Keratinocyte (primary cell): ENCODE data around the gene STXBP1. TPM values are rescaled to one million over a fixed set of nuclear protein-coding genes. Genes with fewer than 3 reads are reported as not detected.

ENCODE experiments used
- DNase-seq: peaks from one replicate; pipeline ENCODE4 v3.0.0-alpha.2; 2011; ENCODE audit warnings: low read depth, missing footprints, low spot score
- FAIRE-seq: peaks from 2 replicates; lab custom pipeline; 2011; peaks lifted over from hg19 to GRCh38; lab: Jason Lieb, UNC
- H2AFZ ChIP-seq: 2 replicates; pipeline ENCODE4 v1.6.0; 2012; ENCODE audit warnings: low read length, control low read depth, inconsistent platforms; ENCODE audit not compliant: control insufficient read depth
- H3K27ac ChIP-seq: 2 replicates; pipeline ENCODE4 v1.5.1; 2011; ENCODE audit warnings: low read length; ENCODE audit not compliant: control insufficient read depth, insufficient read depth
- H3K27me3 ChIP-seq: 3 replicates; pipeline ENCODE4 v1.6.0; 2011; ENCODE audit warnings: low read length; ENCODE audit not compliant: control insufficient read depth, insufficient read depth; ENCODE audit errors: extremely low read depth
- H3K36me3 ChIP-seq, 2 experiments: 2 replicates in 1 of 2; 3 replicates in 1 of 2; pipeline ENCODE4 v1.5.1; 2011; ENCODE audit warnings: low read length in 2 of 2, mild to moderate bottlenecking in 1 of 2; ENCODE audit not compliant: control insufficient read depth in 2 of 2, insufficient read depth in 2 of 2; ENCODE audit errors: extremely low read depth in 1 of 2
- H3K4me1 ChIP-seq: 3 replicates; pipeline ENCODE4 v1.5.1; 2011; ENCODE audit warnings: low read length; ENCODE audit not compliant: control insufficient read depth, insufficient read depth; ENCODE audit errors: extremely low read depth
- H3K4me2 ChIP-seq: 3 replicates; pipeline ENCODE4 v1.6.0; 2011; ENCODE audit warnings: low read depth, low read length; ENCODE audit not compliant: control insufficient read depth, insufficient read depth; ENCODE audit errors: extremely low read depth
- H3K4me3 ChIP-seq, 3 experiments: fragments of 200-600 bp in 1 of 3; sonication (generic) in 1 of 3; 2 replicates in 2 of 3; 3 replicates in 1 of 3; pipeline ENCODE4 v1.5.1; 2011 to 2016; ENCODE audit warnings: low read length in 3 of 3, mild to moderate bottlenecking in 3 of 3, control low read depth in 2 of 3, inconsistent platforms in 1 of 3, low read depth in 1 of 3, mixed read lengths in 1 of 3, mixed run types in 1 of 3, moderate library complexity in 1 of 3; ENCODE audit not compliant: control insufficient read depth in 2 of 3, insufficient read depth in 2 of 3; ENCODE audit errors: extremely low read depth in 1 of 3
- H3K79me2 ChIP-seq: 2 replicates; pipeline ENCODE4 v1.6.0; 2012; ENCODE audit warnings: low read length; ENCODE audit not compliant: control insufficient read depth, insufficient read depth
- H3K9ac ChIP-seq: 3 replicates; pipeline ENCODE4 v1.6.0; 2011; ENCODE audit warnings: low read length; ENCODE audit not compliant: control insufficient read depth, insufficient read depth; ENCODE audit errors: extremely low read depth
- H3K9me1 ChIP-seq: 3 replicates; pipeline ENCODE4 v1.6.0; 2011; ENCODE audit warnings: low read length; ENCODE audit not compliant: control insufficient read depth, insufficient read depth; ENCODE audit errors: extremely low read depth
- H3K9me3 ChIP-seq: 2 replicates; pipeline ENCODE4 v1.5.1; 2012; ENCODE audit warnings: low read depth, low read length; ENCODE audit not compliant: control insufficient read depth
- H4K20me1 ChIP-seq: 3 replicates; pipeline ENCODE4 v1.6.0; 2011; ENCODE audit warnings: low read length; ENCODE audit not compliant: control insufficient read depth, insufficient read depth; ENCODE audit errors: extremely low read depth
- EZH2 ChIP-seq: IDR thresholded peaks from one replicate; pipeline ENCODE4 v1.6.1; 2012; ENCODE audit warnings: inconsistent platforms, mild to moderate bottlenecking, low read length, moderate library complexity
- dilution Hi-C: fragments of 300-500 bp; cut with MboI; formaldehyde crosslinking; loops from one replicate; pipeline ENCODE4 v1.7.0; 2020; ENCODE audit warnings: low sequenced_read_pairs; ENCODE audit not compliant: extremely low pct_ligation_motif_present
- polyA plus RNA-seq, 5 experiments: library from polyadenylated mRNA; depleted of rRNA in 3 of 5; stranded (reverse) in 3 of 5; stranded (forward) in 1 of 5; unstranded in 1 of 5; fragments of >200 nt; gene quantifications; 1 replicate in 1 of 5; 2 replicates in 3 of 5; 3 replicates in 1 of 5; pipeline versions ENCODE4 v1.2.1 to v1.2.3, GENCODE V29; 2011 to 2012; ENCODE audit warnings: missing spikeins in 2 of 5, low read depth in 1 of 5, low replicate concordance in 1 of 5
- TF ChIP-seq, protein P1 (sequence below), 3 experiments: IDR thresholded peaks in 1 of 3; conservative IDR thresholded peaks in 1 of 3; optimal IDR thresholded peaks in 1 of 3; 2 replicates in 2 of 3; 3 replicates in 1 of 3; pipeline versions ENCODE3 to v1.5.1; 2011; ENCODE audit warnings: low read length in 3 of 3, mild to moderate bottlenecking in 3 of 3, moderate library complexity in 2 of 3, control low read depth in 1 of 3, inconsistent platforms in 1 of 3; ENCODE audit not compliant: insufficient read depth in 2 of 3; ENCODE audit errors: extremely low read depth in 1 of 3

Gene STXBP1
- polyA plus RNA-seq, 1 donor (not counting 4 experiments of a cell fraction or from before 2014, with no cell fraction given), result 17.1 TPM

DNA sequence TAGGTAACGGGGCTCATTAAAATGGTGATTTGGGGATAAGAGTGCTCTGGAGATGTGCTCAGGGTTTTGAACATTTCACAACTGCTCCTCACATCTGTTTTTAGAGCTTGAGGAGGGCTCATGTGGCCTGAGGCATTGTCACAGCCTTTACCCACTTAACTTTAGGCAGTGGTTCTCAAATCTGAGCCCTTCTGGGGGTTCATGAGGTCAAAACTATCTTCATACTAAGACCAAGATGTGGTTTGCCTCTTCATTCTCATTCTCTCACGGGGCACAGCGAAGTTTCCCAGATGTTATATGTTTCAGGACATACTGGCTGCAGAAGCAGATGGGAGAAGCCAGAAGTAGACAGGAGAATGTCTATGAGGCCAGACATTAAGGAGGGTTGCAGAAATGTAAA lies 38.4 kb downstream of the STXBP1 start:
- DNase-seq, result no peak
- H3K9me3 ChIP-seq, result no peaks in the 10 kb centered on the region
- dilution Hi-C loops, result no loop called here

DNA sequence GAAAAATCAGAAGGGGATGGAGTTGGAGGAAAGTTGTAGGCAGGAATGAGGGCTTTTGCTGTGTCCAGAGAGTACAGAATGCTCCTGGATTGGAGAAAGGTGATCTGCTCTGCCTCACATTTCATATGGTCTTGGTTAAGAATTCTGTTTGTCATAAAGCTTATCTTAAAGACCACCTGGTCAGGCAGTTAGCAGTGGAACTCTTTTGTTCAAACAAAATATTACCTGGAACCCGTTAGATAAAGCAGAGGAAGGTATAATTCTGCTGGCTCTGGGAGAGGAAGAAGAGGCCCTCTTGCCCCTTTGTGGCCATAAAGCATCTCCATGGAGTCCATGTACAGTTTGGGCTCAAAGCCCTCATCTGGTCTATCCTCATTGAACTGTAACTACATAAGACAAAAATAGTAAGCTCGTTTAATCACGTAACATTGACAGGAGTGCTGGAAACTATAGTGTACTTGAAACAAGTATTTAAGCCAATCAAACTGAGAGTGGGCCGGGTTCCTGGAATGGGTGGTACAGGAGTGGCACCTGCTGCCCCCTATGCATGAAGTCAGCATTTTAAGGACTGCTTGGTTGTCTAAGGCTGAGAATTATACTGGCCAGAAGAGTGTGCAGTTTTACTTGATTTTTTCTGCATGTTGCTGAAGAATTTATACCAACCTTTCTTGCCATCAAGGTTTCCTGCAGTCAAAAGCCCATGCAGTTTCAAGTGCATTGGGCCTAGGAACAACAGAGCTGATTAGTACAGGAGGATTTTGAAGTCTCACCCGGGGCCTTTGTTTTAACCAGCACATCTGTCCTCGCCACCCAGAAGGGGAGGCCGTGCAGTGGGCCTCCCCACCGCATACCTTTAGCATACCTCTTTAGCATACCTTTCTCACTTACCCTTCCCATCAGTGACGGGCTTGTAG lies 39.9 kb downstream of the STXBP1 start:
- DNase-seq (no peak), FAIRE-seq (no peak)
- no peaks in the 10 kb centered on the region for H3K4me1 ChIP-seq
- H3K4me3 ChIP-seq, result no peak overlapping the region
- H3K9me1 ChIP-seq, result no peaks in the 10 kb centered on the region
- H3K27me3 ChIP-seq, result no peaks in the 10 kb centered on the region
- TF ChIP-seq, protein P1, sequence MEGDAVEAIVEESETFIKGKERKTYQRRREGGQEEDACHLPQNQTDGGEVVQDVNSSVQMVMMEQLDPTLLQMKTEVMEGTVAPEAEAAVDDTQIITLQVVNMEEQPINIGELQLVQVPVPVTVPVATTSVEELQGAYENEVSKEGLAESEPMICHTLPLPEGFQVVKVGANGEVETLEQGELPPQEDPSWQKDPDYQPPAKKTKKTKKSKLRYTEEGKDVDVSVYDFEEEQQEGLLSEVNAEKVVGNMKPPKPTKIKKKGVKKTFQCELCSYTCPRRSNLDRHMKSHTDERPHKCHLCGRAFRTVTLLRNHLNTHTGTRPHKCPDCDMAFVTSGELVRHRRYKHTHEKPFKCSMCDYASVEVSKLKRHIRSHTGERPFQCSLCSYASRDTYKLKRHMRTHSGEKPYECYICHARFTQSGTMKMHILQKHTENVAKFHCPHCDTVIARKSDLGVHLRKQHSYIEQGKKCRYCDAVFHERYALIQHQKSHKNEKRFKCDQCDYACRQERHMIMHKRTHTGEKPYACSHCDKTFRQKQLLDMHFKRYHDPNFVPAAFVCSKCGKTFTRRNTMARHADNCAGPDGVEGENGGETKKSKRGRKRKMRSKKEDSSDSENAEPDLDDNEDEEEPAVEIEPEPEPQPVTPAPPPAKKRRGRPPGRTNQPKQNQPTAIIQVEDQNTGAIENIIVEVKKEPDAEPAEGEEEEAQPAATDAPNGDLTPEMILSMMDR (optimal IDR thresholded peaks at IDR 0.05 in 1 of 3, IDR thresholded peaks at IDR 0.05 in 1 of 3, conservative IDR thresholded peaks at IDR 0.05 in 1 of 3; ENCODE audit: extremely low read depth in 1 of 3, insufficient read depth in 2 of 3, low read length in 3 of 3), result no peak
- TF ChIP-seq EZH2, result no peak
- dilution Hi-C loops, result no loop called here
- no peaks in the 10 kb centered on the region for H3K79me2 ChIP-seq
- no peak overlapping the region for H2AFZ ChIP-seq
- H3K27ac ChIP-seq, result no peak overlapping the region
- no peak overlapping the region for H3K4me2 ChIP-seq
- H3K36me3 ChIP-seq, result peaks cover 6 to 10% of the 10 kb centered on the region in 2 experiments
- no peaks in the 10 kb centered on the region for H3K9me3 ChIP-seq
- no peak overlapping the region for H3K9ac ChIP-seq
- H4K20me1 ChIP-seq, result no peaks in the 10 kb centered on the region

More for the DNA sequence above, 38.4 kb downstream of the STXBP1 start:
- H2AFZ ChIP-seq, result no peak overlapping the region
- no peak overlapping the region for H3K4me3 ChIP-seq
- H3K27me3 ChIP-seq, result no peaks in the 10 kb centered on the region
- H3K9ac ChIP-seq, result no peak overlapping the region
- no peak for TF ChIP-seq EZH2
- TF ChIP-seq, protein P1 (optimal IDR thresholded peaks at IDR 0.05 in 1 of 3, IDR thresholded peaks at IDR 0.05 in 1 of 3, conservative IDR thresholded peaks at IDR 0.05 in 1 of 3; ENCODE audit: extremely low read depth in 1 of 3, insufficient read depth in 2 of 3, low read length in 3 of 3), result no peak
- peaks cover 6 to 10% of the 10 kb centered on the region in 2 experiments for H3K36me3 ChIP-seq
- H3K9me1 ChIP-seq, result no peaks in the 10 kb centered on the region
- no peaks in the 10 kb centered on the region for H4K20me1 ChIP-seq
- H3K4me2 ChIP-seq, result no peak overlapping the region
- no peaks in the 10 kb centered on the region for H3K4me1 ChIP-seq
- no peak overlapping the region for H3K27ac ChIP-seq
- H3K79me2 ChIP-seq, result no peaks in the 10 kb centered on the region
- FAIRE-seq, result no peak
